ENCODE results near the gene DAG1.
A peak's percentile ranks its signal among the peaks of the same experiment; 100 is the strongest.

DAG1 gene

GRCh38 chr3:49460188-49460890 is 9.7 kb upstream of the DAG1 start:
- DNase-seq (ENCODE audit: low read depth in 2 of 2), result no peak
- no peak overlapping the region for H3K4me3 ChIP-seq (replicated peaks in 1 of 2; ENCODE audit: low read depth in 2 of 2, low read length in 2 of 2)
- TF ChIP-seq CTCF (IDR thresholded peaks at IDR 0.05; ENCODE audit: low read depth, low read length), result no peak

- TF ChIP-seq CTCF (IDR thresholded peaks at IDR 0.05; ENCODE audit: low read depth, low read length), result no peak
- H3K4me3 ChIP-seq (replicated peaks in 1 of 2; ENCODE audit: low read depth in 2 of 2, low read length in 2 of 2), result no peak overlapping the region
- DNase-seq (ENCODE audit: low read depth in 2 of 2), result no peak
Measured at GRCh38 chr3:49460956-49461355, 9.1 kb upstream of the DAG1 start.

GRCh38 chr3:49461443-49462171 is 8.5 kb upstream of the DAG1 start:
- no peak for TF ChIP-seq CTCF (IDR thresholded peaks at IDR 0.05; ENCODE audit: low read depth, low read length)
- no peak overlapping the region for H3K4me3 ChIP-seq (replicated peaks in 1 of 2; ENCODE audit: low read depth in 2 of 2, low read length in 2 of 2)
- peak; percentile 45 to 48 for DNase-seq (ENCODE audit: low read depth in 2 of 2)

- DNase-seq (ENCODE audit: low read depth in 2 of 2), result peak in 1 of 2 donors; percentile 63
- no peak overlapping the region for H3K4me3 ChIP-seq (replicated peaks in 1 of 2; ENCODE audit: low read depth in 2 of 2, low read length in 2 of 2)
- no peak for TF ChIP-seq CTCF (IDR thresholded peaks at IDR 0.05; ENCODE audit: low read depth, low read length)
Measured at GRCh38 chr3:49462222-49462621, 7.8 kb upstream of the DAG1 start.

GRCh38 chr3:49465270-49466034 is 4.6 kb upstream of the DAG1 start:
- no peak for TF ChIP-seq CTCF (IDR thresholded peaks at IDR 0.05; ENCODE audit: low read depth, low read length)
- no peak overlapping the region for H3K4me3 ChIP-seq (replicated peaks in 1 of 2; ENCODE audit: low read depth in 2 of 2, low read length in 2 of 2)
- peak in 1 of 2 donors; percentile 71 for DNase-seq (ENCODE audit: low read depth in 2 of 2)

- no peak for DNase-seq (ENCODE audit: low read depth in 2 of 2)
- H3K4me3 ChIP-seq (replicated peaks in 1 of 2; ENCODE audit: low read depth in 2 of 2, low read length in 2 of 2), result no peak overlapping the region
- TF ChIP-seq CTCF (IDR thresholded peaks at IDR 0.05; ENCODE audit: low read depth, low read length), result no peak
Measured at GRCh38 chr3:49466085-49466484, 4.0 kb upstream of the DAG1 start.

Data from cardiac fibroblast (primary cell).